ENCODE data around the gene EIF3I. TPM values are rescaled to one million over a fixed set of nuclear protein-coding genes. Genes with fewer than 3 reads are reported as not detected.

The EIF3I gene
- total and polyA plus RNA-seq, 10 of the 15 experiments (the other 5 are each of a cell fraction or from before 2014, with no cell fraction given), result 208 to 606 (median 352) TPM

- no peak; the same call in 1 of the 2 replicates for TF ChIP-seq ATF2 (IDR thresholded peaks at IDR 0.05; ENCODE audit: low read length)
- no peak for TF ChIP-seq NR2C1 (IDR thresholded peaks at IDR 0.05)
- TF ChIP-seq CREM (IDR thresholded peaks at IDR 0.05; ENCODE audit: low read depth), result no peak; the same call in 1 of the 2 replicates
- peak; percentile 93 for TF ChIP-seq IKZF1 (conservative IDR thresholded peaks at IDR 0.05)
- TF ChIP-seq SMAD1 (IDR thresholded peaks at IDR 0.05; ENCODE audit: low read depth, partially characterized antibody), result peak; percentile 36
- TF ChIP-seq CREB1 (IDR thresholded peaks at IDR 0.05; ENCODE audit: low read depth), result peak; percentile 63; the same call in 1 of the 2 replicates
- TF ChIP-seq EED (IDR thresholded peaks at IDR 0.05; ENCODE audit: low read depth), result peak; percentile 91
- no peak for TF ChIP-seq ESRRA (IDR thresholded peaks at IDR 0.05; ENCODE audit: low read length)
- TF ChIP-seq RBBP5 (conservative IDR thresholded peaks at IDR 0.05), result no peak
These were observed 21.0 kb upstream of the EIF3I start (continued) for GRCh38 chr1:32201011-32201855.

- ChIA-PET CTCF (interaction anchor here (1.7 to 3.0 kb wide), 2 partner anchors 11 to 43 kb away, joined by 5 to 23 read pairs; no protein-coding TSS in a partner anchor), POLR2A (no interaction called here), SMC1A (ENCODE audit: uncharacterized antibody, unreplicated experiment) (interaction anchor here (0.6 to 1.4 kb wide), 3 partner anchors 10 to 43 kb away, joined by 3 to 5 read pairs (median 3); no protein-coding TSS in a partner anchor), RAD21 (ENCODE audit: unreplicated experiment) (interaction anchor here (1.2 to 2.7 kb wide), 3 partner anchors 11 to 132 kb away, joined by 3 to 8 read pairs (median 4); partner anchors contain the start of gene TMEM39B)
- no peaks in the 10 kb centered on the region for H3K27me3 ChIP-seq (replicated peaks in 1 of 2; ENCODE audit: control insufficient read depth in 2 of 2, insufficient read depth in 2 of 2, low read length in 1 of 2)
- H3K9ac ChIP-seq (ENCODE audit: control insufficient read depth, insufficient read depth, low read length), result no peak overlapping the region
- H2AFZ ChIP-seq (ENCODE audit: control insufficient read depth, low read depth, low read length), result no peak overlapping the region
- no peaks in the 10 kb centered on the region for H4K20me1 ChIP-seq (ENCODE audit: control insufficient read depth, insufficient read depth)
- H3K4me1 ChIP-seq (ENCODE audit: control insufficient read depth, insufficient read depth, low read length), result peaks cover 28% of the 10 kb centered on the region
- ATAC-seq, result no peak
- TF ChIP-seq CBX5 (IDR thresholded peaks at IDR 0.05; ENCODE audit: low read depth), result no peak
- TF ChIP-seq POLR2A (IDR thresholded peaks at IDR 0.05; ENCODE audit: low read depth, low read length), result no peak
- no peak for TF ChIP-seq ATF3 (IDR thresholded peaks at IDR 0.05; ENCODE audit: borderline replicate concordance, extremely low read depth, low read depth, low read length)
- no peak for TF ChIP-seq MTA2 (IDR thresholded peaks at IDR 0.05; ENCODE audit: low read depth)
- no peak for TF ChIP-seq USF1 (IDR thresholded peaks at IDR 0.05; ENCODE audit: borderline replicate concordance, extremely low read length, insufficient read depth, low read depth, low read length)
- TF ChIP-seq SIN3A (IDR thresholded peaks at IDR 0.05; ENCODE audit: low read depth, low read length), result no peak
- H3K4me3 ChIP-seq, result peak overlapping the region; percentile 80; the same call in 1 of the 2 replicates
- H3K36me3 ChIP-seq (ENCODE audit: control insufficient read depth in 2 of 2, insufficient read depth in 2 of 2, low read length in 1 of 2), result peaks cover 0 to 1% of the 10 kb centered on the region in 2 experiments; a peak in 1 of 4 replicates
- H3K4me2 ChIP-seq (ENCODE audit: control insufficient read depth, insufficient read depth), result peak overlapping the region; percentile 88
- H3K79me2 ChIP-seq (ENCODE audit: control insufficient read depth, insufficient read depth, low read length), result peaks cover 23% of the 10 kb centered on the region
- WGBS (ENCODE audit: insufficient coverage, insufficient replicate concordance, low lambda C conversion rate, missing lambda C conversion rate), result 79% methylated on average over 26 of the region's 26 CpGs
- FAIRE-seq, result no peak
- no peak for DNase-seq (ENCODE audit: low read depth, low spot score)
- no peaks in the 10 kb centered on the region for H3K9me3 ChIP-seq (replicated peaks; ENCODE audit: control insufficient read depth, insufficient read depth, low read length)
- BruUV-seq (replicated peaks), result no TSS peak
- in situ Hi-C loops (cut with MboI) (no loop called here), intact Hi-C loops (cut with micrococcal nuclease; ENCODE audit: unreplicated experiment) (loop anchor here (5.0 kb wide), 2 partner anchors 112 to 207 kb away; no protein-coding TSS in a partner anchor)
- H3K27ac ChIP-seq (ENCODE audit: control insufficient read depth, insufficient read depth), result no peak overlapping the region
These were observed 17.3 kb upstream of the EIF3I start for GRCh38 chr1:32204943-32205361.

Measured in GM12878 (cell line).